ENCODE data around the gene KCNJ8.

The KCNJ8 gene

GRCh38 chr12:21718944-21719650 is 55.4 kb downstream of the KCNJ8 start:
- no peak for TF ChIP-seq CTCF (IDR thresholded peaks at IDR 0.05; ENCODE audit: low read depth, low read length, missing control alignments)
- no peak overlapping the region for H3K4me3 ChIP-seq (ENCODE audit: low read depth, low read length)
- in situ Hi-C loops (cut with HindIII; ENCODE audit: low sequenced_read_pairs): no loop called here
- DNase-seq (ENCODE audit: low read depth): no peak

GRCh38 chr12:21718403-21718802 is 56.1 kb downstream of the KCNJ8 start:
- in situ Hi-C loops (cut with HindIII; ENCODE audit: low sequenced_read_pairs): no loop called here
- no peak overlapping the region for H3K4me3 ChIP-seq (ENCODE audit: low read depth, low read length)
- no peak for DNase-seq (ENCODE audit: low read depth)
- TF ChIP-seq CTCF (IDR thresholded peaks at IDR 0.05; ENCODE audit: low read depth, low read length, missing control alignments): no peak

GRCh38 chr12:21717767-21718166 is 56.7 kb downstream of the KCNJ8 start:
- in situ Hi-C loops (cut with HindIII; ENCODE audit: low sequenced_read_pairs): no loop called here
- DNase-seq (ENCODE audit: low read depth): no peak
- TF ChIP-seq CTCF (IDR thresholded peaks at IDR 0.05; ENCODE audit: low read depth, low read length, missing control alignments): no peak
- H3K4me3 ChIP-seq (ENCODE audit: low read depth, low read length): no peak overlapping the region

- no peak for TF ChIP-seq CTCF (IDR thresholded peaks at IDR 0.05; ENCODE audit: low read depth, low read length, missing control alignments)
- no peak for DNase-seq (ENCODE audit: low read depth)
- H3K4me3 ChIP-seq (ENCODE audit: low read depth, low read length): no peak overlapping the region
- in situ Hi-C loops (cut with HindIII; ENCODE audit: low sequenced_read_pairs): no loop called here
Observed at GRCh38 chr12:21715386-21715785, 59.1 kb downstream of the KCNJ8 start.

Measured in astrocyte of the cerebellum (primary cell).